Measurements from ENCODE around the gene SPTLC2.

Gene SPTLC2

GRCh38 chr14:77579780-77580179 is 36.7 kb downstream of the SPTLC2 start:
- Histone ChIP-seq H3K4me1 (ENCODE audit: low read depth, poor library complexity, severe bottlenecking) (peaks cover 32% of the 10 kb centered on the region), H3K4me2 (no peak overlapping the region), H3K4me3 (IDR thresholded peaks at IDR 0.05; ENCODE audit: insufficient read depth, low read depth, low read length) (no peak overlapping the region), H3K27me3 (ENCODE audit: insufficient read depth, low read depth) (no peaks in the 10 kb centered on the region), H2AFZ (ENCODE audit: low read depth) (no peak overlapping the region), H4K20me1 (ENCODE audit: insufficient read depth) (no peaks in the 10 kb centered on the region), H3K27ac (no peak overlapping the region), H3K36me3 (ENCODE audit: insufficient read depth) (no peaks in the 10 kb centered on the region), H3K79me2 (ENCODE audit: insufficient read depth, low read depth) (no peaks in the 10 kb centered on the region), H3K9ac (no peak overlapping the region)
- TF ChIP-seq, protein P1, sequence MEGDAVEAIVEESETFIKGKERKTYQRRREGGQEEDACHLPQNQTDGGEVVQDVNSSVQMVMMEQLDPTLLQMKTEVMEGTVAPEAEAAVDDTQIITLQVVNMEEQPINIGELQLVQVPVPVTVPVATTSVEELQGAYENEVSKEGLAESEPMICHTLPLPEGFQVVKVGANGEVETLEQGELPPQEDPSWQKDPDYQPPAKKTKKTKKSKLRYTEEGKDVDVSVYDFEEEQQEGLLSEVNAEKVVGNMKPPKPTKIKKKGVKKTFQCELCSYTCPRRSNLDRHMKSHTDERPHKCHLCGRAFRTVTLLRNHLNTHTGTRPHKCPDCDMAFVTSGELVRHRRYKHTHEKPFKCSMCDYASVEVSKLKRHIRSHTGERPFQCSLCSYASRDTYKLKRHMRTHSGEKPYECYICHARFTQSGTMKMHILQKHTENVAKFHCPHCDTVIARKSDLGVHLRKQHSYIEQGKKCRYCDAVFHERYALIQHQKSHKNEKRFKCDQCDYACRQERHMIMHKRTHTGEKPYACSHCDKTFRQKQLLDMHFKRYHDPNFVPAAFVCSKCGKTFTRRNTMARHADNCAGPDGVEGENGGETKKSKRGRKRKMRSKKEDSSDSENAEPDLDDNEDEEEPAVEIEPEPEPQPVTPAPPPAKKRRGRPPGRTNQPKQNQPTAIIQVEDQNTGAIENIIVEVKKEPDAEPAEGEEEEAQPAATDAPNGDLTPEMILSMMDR (conservative IDR thresholded peaks at IDR 0.05; ENCODE audit: low read depth, low read length), result no peak

- H3K27me3 ChIP-seq (ENCODE audit: insufficient read depth, low read depth), result no peaks in the 10 kb centered on the region
- H3K4me3 ChIP-seq (IDR thresholded peaks at IDR 0.05; ENCODE audit: insufficient read depth, low read depth, low read length), result no peak overlapping the region
- TF ChIP-seq, protein P1 (conservative IDR thresholded peaks at IDR 0.05; ENCODE audit: low read depth, low read length), result no peak
- no peak overlapping the region for H3K4me2 ChIP-seq
- no peak overlapping the region for H3K9ac ChIP-seq
- no peaks in the 10 kb centered on the region for H3K36me3 ChIP-seq (ENCODE audit: insufficient read depth)
- no peak overlapping the region for H2AFZ ChIP-seq (ENCODE audit: low read depth)
- H4K20me1 ChIP-seq (ENCODE audit: insufficient read depth), result no peaks in the 10 kb centered on the region
- H3K79me2 ChIP-seq (ENCODE audit: insufficient read depth, low read depth), result no peaks in the 10 kb centered on the region
- peaks cover 32% of the 10 kb centered on the region for H3K4me1 ChIP-seq (ENCODE audit: low read depth, poor library complexity, severe bottlenecking)
- H3K27ac ChIP-seq, result no peak overlapping the region
Observed at GRCh38 chr14:77579065-77579464, 37.4 kb downstream of the SPTLC2 start.

DNA sequence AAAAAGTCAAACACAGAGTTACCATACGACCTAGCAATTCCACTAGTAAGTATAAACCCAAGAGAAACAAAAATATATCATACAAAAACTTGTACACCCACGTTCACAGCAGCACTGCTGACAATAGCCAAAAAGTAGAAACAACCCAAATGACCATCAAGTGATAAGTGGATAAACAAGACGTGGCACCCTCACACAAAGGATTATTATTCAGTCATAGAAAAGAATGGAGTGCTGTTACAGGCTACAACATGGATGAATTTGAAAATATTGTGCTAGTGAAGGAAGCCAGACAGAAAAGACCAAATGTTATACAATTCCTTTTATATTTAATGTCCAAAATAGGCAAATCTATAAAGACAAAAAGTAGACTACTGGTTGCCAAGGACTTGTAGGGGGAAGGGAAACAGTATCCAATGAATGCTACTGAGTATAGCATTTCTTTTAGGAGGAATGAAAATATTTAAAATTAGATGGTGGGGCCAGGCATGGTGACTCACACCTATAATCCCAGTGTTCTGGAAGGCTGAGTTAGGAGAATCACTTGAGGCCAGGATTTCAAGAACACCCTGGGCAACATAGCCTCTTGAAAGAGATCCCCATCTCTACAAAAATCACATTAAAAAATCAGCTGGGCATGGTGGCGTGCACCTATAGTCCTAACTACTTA is 41.9 kb downstream of the SPTLC2 start:
- Histone ChIP-seq H3K9ac (no peak overlapping the region), H2AFZ (ENCODE audit: low read depth) (no peak overlapping the region), H3K27me3 (ENCODE audit: insufficient read depth, low read depth) (no peaks in the 10 kb centered on the region), H3K27ac (no peak overlapping the region), H3K4me1 (ENCODE audit: low read depth, poor library complexity, severe bottlenecking) (peaks cover 3% of the 10 kb centered on the region), H3K4me2 (no peak overlapping the region), H3K4me3 (IDR thresholded peaks at IDR 0.05; ENCODE audit: insufficient read depth, low read depth, low read length) (no peak overlapping the region), H3K36me3 (ENCODE audit: insufficient read depth) (no peaks in the 10 kb centered on the region), H4K20me1 (ENCODE audit: insufficient read depth) (no peaks in the 10 kb centered on the region), H3K79me2 (ENCODE audit: insufficient read depth, low read depth) (no peaks in the 10 kb centered on the region)
- TF ChIP-seq, protein P1 (conservative IDR thresholded peaks at IDR 0.05; ENCODE audit: low read depth, low read length), result no peak

- H3K9ac ChIP-seq, result no peak overlapping the region
- no peak overlapping the region for H3K27ac ChIP-seq
- H4K20me1 ChIP-seq (ENCODE audit: insufficient read depth), result no peaks in the 10 kb centered on the region
- no peak overlapping the region for H2AFZ ChIP-seq (ENCODE audit: low read depth)
- TF ChIP-seq, protein P1 (conservative IDR thresholded peaks at IDR 0.05; ENCODE audit: low read depth, low read length), result no peak
- no peak overlapping the region for H3K4me3 ChIP-seq (IDR thresholded peaks at IDR 0.05; ENCODE audit: insufficient read depth, low read depth, low read length)
- no peaks in the 10 kb centered on the region for H3K36me3 ChIP-seq (ENCODE audit: insufficient read depth)
- no peak overlapping the region for H3K4me2 ChIP-seq
- no peaks in the 10 kb centered on the region for H3K4me1 ChIP-seq (ENCODE audit: low read depth, poor library complexity, severe bottlenecking)
- H3K79me2 ChIP-seq (ENCODE audit: insufficient read depth, low read depth), result no peaks in the 10 kb centered on the region
- H3K27me3 ChIP-seq (ENCODE audit: insufficient read depth, low read depth), result no peaks in the 10 kb centered on the region
Observed at GRCh38 chr14:77573964-77574363, 42.5 kb downstream of the SPTLC2 start.
